Brain pericyte (primary cell): Measurements from ENCODE around the gene NF1.
"Not testable (repeated sequence)": the region's sequence is repeated elsewhere in the genome, so short reads cannot be mapped to it uniquely, and the experiment has no call there.

ENCODE experiments used
- DNase-seq: peaks from one replicate; pipeline ENCODE4 v3.0.0-alpha.2; 2012; ENCODE audit warnings: low read depth, low spot score

NF1 gene

GRCh38 chr17:31295489-31295871 is 200.7 kb downstream of the NF1 start:
- no peak for DNase-seq

DNA sequence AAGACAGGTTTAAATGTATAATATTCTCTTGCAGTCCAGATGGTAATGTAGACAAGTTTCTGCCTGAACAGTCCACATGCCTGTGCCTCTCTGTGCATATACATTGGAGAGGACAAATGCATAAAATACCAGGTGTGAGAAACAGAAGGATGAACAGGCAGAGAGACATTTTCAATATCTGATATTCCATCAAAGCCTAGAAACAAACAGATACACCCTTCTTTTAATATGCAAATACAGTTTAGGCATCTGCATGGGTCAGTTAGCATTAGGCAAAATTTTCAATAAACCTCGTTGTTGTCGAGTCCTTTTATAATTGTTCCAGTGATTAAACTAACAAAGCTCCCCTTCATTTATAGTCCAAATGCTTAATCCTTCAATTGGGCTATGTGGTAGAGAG is 201.4 kb downstream of the NF1 start:
- DNase-seq = no peak

DNA sequence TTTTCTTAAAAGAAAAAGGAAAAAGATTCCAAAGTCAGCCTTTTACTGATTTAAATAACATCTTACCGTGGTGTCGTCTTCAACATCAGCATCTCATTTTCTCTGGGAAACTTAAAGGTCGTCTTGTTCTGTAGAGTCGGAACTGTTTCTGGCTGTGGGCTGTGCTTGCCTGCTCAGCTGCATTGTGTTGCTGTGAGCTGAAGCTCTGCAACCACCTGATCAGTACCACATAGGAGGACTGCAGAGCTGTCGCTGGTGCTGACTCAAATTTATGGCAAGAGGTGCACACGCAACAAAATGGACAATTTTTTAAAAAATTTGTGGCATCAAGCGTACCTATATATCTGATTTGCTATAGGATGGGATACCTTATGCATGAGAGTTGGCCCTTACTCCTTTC is 202.3 kb downstream of the NF1 start, which contains the start of gene OMG:
Gene OMG (minus strand): TSS at position 150 of the 400 bp plus-strand sequence. CDS start 908 bp downstream, outside the sequence.
- DNase-seq = no peak

- no peak for DNase-seq
These were observed 204.8 kb downstream of the NF1 start for GRCh38 chr17:31299624-31300023.

GRCh38 chr17:31307640-31308039 is 212.9 kb downstream of the NF1 start:
- DNase-seq = no peak

GRCh38 chr17:31308372-31309334 is 213.9 kb downstream of the NF1 start:
- DNase-seq = no peak

DNA sequence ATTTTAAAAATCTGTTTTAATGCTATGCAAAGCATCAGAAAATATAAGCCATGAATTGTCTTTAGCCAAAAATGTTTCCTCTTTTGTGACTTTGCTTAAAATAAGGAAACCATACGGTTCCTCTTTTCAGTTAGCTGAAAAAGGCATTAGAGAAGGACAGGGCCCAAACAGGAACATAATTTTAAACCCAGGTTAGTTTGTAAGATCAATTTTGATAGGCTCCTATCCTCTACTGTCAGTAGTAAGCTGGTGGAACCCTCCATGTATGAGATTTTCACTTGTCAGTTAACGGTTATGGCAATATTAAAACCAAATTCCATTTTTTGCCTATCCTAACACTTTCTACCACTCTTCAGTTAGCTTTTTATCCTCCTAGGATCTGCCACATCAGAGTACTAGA is 214.8 kb downstream of the NF1 start:
- no peak for DNase-seq

GRCh38 chr17:31310260-31310659 is 215.5 kb downstream of the NF1 start:
- no peak for DNase-seq

GRCh38 chr17:31310886-31311285 is 216.1 kb downstream of the NF1 start:
- no peak for DNase-seq

DNA sequence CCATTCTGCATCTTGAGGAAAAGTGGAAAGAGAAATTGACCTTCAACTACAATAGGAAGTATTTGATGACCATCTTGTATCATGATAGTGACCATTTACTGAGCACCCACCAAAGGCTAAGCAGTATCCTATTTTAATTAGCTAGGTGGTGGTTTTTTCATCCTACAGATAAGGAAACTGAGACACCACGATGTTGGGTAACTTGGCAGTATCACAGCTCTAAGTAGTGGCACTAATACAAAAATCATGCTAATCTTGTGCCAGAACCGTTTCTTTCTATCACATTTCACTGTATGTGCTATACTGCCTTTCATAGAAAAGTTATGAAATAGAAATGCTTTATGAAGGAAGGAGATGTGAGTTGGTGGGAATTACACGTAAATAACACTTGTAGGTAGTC is 216.7 kb downstream of the NF1 start:
- no peak for DNase-seq

DNA sequence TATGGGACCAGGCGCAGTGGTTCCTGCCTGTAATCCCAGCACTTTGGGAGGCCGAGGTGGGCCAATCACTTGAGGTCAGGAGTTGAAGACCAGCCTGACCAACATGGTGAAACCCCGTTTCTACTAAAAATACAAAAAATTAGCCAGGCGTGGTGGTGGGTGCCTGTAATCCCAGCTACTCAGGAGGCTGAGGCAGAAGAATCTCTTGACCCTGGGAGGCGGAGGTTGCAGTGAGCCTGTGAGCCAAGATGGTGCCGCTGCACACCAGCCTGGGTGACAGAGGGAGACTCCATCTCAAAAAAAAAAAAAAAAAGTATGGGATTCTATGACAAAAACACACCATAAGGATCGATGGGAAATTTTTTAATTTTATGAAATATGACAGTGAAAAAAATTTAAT is 217.4 kb downstream of the NF1 start:
- not testable (repeated sequence) for DNase-seq

DNA sequence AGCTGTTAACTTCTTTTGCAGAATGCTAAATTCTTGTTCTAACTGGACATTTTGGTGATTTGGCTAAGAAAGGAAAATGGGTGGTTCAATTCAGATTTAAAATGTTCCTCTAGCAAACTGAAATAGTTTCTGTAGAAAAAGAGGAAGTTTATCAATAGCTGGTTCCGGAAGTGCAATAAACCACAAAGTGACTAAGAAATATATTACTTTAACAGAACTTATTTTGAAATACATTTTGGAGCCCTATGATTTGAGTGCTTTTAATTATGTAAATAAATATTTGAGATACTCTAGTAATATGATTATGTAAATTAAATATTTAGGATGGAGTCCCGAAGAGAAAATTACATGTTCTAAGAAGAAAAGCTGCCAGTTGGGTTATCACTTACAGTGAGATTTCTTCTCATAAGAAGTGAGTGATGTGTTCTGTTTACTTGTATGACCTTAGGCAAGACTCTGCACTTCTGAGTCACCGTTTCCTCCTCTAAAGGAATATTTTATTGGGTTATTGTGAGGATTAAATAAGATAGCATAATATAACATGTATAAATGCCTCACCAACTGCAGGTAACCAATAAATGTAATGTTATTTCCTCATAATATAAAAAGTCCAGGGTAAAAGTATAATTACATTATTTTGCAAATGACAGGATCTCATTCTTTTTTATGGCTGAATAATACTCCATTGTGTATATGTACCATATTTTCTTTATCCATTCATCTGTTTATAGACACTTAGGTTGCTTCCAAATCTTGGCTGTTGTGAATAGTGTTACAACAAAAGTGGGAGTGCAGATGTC is 219.4 kb downstream of the NF1 start, which contains the start of gene EVI2B:
Gene EVI2B (minus strand): TSS at position 73 of the 800 bp plus-strand sequence. CDS start 8,445 bp downstream, outside the sequence.
- no peak for DNase-seq

DNA sequence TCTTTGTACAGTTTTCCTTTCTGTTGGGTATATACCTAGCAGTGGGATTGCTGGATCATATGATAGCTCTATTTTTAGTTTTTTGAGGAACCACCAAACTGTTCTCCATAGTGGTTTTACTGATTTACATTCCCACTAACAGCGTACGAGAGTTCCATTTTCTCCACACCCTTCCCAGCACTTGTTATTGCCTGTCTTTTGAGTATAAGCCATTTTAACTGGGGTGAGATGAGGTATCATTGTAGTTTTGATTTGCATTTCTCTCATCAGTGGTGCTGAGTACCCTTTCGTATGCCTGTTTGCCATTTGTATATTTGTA is 220.0 kb downstream of the NF1 start:
- DNase-seq = no peak

GRCh38 chr17:31318298-31318801 is 223.6 kb downstream of the NF1 start:
- DNase-seq = no peak

DNA sequence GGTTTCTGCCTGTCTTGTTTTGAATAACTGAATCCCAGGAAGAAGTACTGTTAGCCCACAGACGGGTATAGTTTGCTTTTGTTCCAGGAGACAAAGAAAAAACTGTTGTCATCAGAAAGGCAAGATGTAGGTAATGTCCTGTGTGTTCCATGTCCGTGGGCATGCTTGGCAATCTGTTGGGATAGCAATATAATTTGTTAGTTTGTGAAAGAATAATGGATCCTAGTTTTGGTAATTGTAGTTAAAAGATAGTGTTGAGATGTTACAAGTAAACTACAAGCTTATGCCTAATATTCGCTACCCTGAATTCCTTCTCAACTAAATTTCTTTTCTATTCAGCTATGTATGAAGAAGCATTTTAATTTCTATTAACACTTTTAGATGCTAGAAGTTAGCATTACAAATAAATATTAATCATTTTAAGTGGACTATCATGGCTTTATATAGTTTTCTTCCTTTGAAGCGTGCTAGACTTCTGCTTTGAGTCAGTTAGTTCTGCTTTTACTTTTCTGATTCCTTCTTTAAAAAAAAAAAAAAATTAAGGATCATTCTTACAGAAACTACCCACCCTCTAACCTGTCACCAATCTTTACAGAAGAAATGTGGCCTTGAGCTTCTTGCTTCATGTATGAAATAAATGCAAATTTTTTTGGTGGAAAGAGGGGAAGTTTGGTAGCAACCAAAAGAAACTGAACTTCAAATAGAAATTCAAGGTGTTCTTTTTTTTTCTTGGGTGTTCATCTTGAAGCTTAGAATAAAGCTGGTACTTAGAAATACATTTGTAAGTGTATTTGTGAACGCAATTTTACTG is 224.3 kb downstream of the NF1 start:
- DNase-seq = no peak

DNA sequence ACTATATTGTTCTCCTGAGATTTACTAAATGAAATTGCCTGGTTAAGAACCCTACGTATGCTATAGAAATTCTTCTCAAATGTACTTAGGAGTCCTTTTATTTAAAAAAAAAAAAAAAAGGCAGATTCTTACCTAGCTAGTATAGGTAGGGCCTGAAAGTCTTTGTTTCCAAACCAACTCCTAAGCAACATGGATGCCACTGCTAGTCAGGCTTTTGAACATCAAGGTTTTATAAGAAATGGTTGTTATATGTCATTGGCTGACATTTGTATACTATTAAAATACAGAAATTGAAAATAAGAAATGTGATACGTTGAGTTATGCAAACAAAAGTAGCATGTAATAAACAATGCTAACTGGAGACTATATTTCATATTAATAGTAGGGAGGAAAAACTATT is 225.5 kb downstream of the NF1 start:
- no peak for DNase-seq

- DNase-seq = no peak
These were observed 226.0 kb downstream of the NF1 start for GRCh38 chr17:31320791-31321190.

DNA sequence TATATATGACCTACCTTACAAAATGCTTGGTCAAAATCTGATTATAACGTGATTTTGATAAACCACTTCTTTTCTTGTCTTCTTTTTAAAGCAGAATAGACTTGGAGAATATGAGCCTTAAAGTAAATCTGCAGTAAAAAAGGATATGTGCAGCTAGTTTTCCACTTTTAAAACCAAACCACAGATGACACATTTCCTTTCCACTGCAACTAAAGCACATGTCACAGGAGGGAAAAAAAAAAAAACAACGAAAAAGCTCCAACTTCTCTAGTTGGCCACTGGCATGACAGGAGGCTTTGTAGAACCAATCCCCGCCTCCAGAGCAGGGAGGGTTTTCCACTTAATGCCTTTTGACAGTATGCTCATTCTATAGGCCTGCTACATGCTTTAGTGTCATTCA is 226.7 kb downstream of the NF1 start, which contains the start of gene EVI2A:
Gene EVI2A (minus strand): TSS at position 142 of the 400 bp plus-strand sequence. CDS start 2,609 bp downstream, outside the sequence.
- no peak for DNase-seq

- no peak for DNase-seq
These were observed 227.2 kb downstream of the NF1 start for GRCh38 chr17:31321966-31322365.

DNA sequence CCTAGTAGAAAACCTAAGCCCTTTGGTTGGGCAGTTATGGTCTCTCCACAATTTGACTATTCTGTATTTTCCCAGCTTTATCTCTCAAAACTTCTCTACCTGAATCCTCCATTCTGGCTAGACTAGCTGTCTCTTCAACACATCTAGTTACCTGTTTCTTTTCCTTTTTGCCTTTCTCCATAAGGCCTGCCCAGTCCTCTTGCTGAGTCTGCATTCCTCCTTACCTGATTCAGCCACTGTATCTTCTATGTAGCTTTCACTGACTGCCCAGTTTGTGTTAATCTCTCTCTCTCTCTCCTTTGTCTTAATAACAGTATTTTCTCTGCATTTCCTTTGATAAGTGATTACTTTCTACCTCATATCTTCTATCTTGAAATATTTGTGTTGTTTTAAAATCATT is 228.8 kb downstream of the NF1 start:
- DNase-seq = no peak

- no peak for DNase-seq
These were observed 232.9 kb downstream of the NF1 start for GRCh38 chr17:31327534-31328159.
